ENCODE measurements around the gene ATP6V1F. TPM values are rescaled to one million over a fixed set of nuclear protein-coding genes. Genes with fewer than 3 reads are reported as not detected.

ATP6V1F gene
- total RNA-seq, 2 donors from 2014 or later = 122 to 157 TPM

DNA sequence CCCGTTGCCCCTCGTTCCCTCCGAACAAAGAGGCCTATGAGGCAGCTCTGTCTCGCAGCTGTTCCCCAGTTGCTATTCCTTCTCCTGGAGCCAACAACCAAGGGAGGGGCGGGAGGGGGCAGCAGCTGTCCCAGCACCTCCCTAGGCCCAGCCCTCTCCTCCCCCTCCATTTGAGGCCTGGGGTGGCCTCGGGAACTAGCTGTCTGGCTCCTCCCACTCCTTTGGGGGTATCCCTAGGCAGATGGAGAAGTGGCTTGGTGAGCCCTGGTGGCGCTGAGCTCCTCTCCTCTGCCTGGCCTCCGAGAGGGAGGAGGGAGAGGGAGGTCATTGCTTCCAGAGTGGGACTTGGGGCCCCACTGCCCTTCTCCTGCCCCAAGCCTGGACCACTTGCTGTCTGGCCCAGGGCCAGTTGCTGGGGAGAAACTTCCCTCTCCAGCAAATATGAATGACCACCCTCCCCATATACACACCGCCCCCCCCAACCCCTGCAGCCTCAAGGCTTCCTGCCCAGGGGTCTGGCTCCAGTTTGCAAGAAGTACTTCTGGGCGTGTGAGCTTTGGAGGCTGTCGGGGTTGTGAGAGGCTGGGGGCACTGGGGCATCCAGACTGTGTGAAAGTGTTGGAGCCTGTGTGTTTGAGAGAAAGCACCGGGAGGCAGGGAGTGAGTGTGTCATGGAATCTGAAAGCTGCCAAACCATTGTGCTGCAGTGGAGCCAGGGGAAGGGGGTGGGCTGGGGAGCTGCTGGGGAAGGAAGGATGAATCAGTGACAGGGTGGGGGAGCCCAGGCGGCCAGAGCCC, 29.3 kb upstream of the ATP6V1F start:
- peaks cover 7% of the 10 kb centered on the region for H3K4me1 ChIP-seq (ENCODE audit: control insufficient read depth, insufficient read depth, low read length)
- no peak overlapping the region for H3K9ac ChIP-seq (ENCODE audit: extremely low read depth, low read length, poor library complexity, severe bottlenecking)
- Mint-ChIP-seq H3K4me3 (peak overlapping the region; percentile 63), H3K36me3 (ENCODE audit: low read depth) (no peaks in the 10 kb centered on the region), H3K27ac (no peak overlapping the region), H3K4me1 (peaks cover 17% of the 10 kb centered on the region), H3K9me3 (no peaks in the 10 kb centered on the region), H3K27me3 (ENCODE audit: insufficient read depth) (peaks cover 34% of the 10 kb centered on the region)
- peak; percentile 79 for DNase-seq
- H3K4me3 ChIP-seq (ENCODE audit: low read length) = peak overlapping the region; percentile 73
- peaks cover 15% of the 10 kb centered on the region for H3K36me3 ChIP-seq (ENCODE audit: control insufficient read depth, insufficient read depth, low read length)
- WGBS, 2 experiments (ENCODE audit: insufficient coverage in 1 of 2, insufficient read length in 1 of 2) = 26 to 28% methylated on average over 5 to 13 of the region's 13 CpGs
- peaks cover 11% of the 10 kb centered on the region for H3K27me3 ChIP-seq (ENCODE audit: control insufficient read depth, insufficient read depth, low read length, poor library complexity, severe bottlenecking)
- no peaks in the 10 kb centered on the region for H3K9me3 ChIP-seq (ENCODE audit: control insufficient read depth, low read length)
- TF ChIP-seq, protein P1, sequence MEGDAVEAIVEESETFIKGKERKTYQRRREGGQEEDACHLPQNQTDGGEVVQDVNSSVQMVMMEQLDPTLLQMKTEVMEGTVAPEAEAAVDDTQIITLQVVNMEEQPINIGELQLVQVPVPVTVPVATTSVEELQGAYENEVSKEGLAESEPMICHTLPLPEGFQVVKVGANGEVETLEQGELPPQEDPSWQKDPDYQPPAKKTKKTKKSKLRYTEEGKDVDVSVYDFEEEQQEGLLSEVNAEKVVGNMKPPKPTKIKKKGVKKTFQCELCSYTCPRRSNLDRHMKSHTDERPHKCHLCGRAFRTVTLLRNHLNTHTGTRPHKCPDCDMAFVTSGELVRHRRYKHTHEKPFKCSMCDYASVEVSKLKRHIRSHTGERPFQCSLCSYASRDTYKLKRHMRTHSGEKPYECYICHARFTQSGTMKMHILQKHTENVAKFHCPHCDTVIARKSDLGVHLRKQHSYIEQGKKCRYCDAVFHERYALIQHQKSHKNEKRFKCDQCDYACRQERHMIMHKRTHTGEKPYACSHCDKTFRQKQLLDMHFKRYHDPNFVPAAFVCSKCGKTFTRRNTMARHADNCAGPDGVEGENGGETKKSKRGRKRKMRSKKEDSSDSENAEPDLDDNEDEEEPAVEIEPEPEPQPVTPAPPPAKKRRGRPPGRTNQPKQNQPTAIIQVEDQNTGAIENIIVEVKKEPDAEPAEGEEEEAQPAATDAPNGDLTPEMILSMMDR (conservative IDR thresholded peaks at IDR 0.05) = no peak
- peak overlapping the region; percentile 99 for H3K27ac ChIP-seq (ENCODE audit: low read depth, low read length)

DNA sequence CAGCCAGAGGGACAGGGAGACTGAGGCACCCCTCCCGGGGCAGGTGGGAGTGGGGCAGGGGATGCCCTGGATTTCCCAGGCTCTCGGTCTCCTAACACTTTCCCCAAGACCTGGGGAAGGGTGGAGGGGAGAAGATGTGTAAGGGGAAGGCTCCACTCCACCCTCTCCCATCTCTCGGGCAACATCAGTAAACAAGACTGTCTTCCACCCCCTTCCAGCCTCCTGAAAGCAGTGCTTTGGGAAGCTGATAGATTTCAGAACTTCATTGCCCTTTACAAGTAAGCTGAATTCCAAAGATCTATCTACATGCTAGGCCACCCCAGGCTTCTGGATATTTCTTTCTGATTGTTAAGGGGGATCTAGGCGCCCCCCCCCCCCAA, 28.7 kb upstream of the ATP6V1F start:
- Mint-ChIP-seq H3K36me3 (ENCODE audit: low read depth) (no peaks in the 10 kb centered on the region), H3K27me3 (ENCODE audit: insufficient read depth) (peaks cover 29% of the 10 kb centered on the region), H3K4me1 (peaks cover 16% of the 10 kb centered on the region), H3K9me3 (no peaks in the 10 kb centered on the region), H3K4me3 (no peak overlapping the region), H3K27ac (no peak overlapping the region)
- peaks cover 15% of the 10 kb centered on the region for H3K36me3 ChIP-seq (ENCODE audit: control insufficient read depth, insufficient read depth, low read length)
- peaks cover 7% of the 10 kb centered on the region for H3K4me1 ChIP-seq (ENCODE audit: control insufficient read depth, insufficient read depth, low read length)
- no peaks in the 10 kb centered on the region for H3K9me3 ChIP-seq (ENCODE audit: control insufficient read depth, low read length)
- H3K27me3 ChIP-seq (ENCODE audit: control insufficient read depth, insufficient read depth, low read length, poor library complexity, severe bottlenecking) = peaks cover 11% of the 10 kb centered on the region
- 36% methylated on average over 2 of the region's 4 CpGs; no CpG with 5 or more reads in 1 of the 2 experiments for WGBS, 2 experiments (ENCODE audit: insufficient coverage in 1 of 2, insufficient read length in 1 of 2)
- H3K4me3 ChIP-seq (ENCODE audit: low read length) = no peak overlapping the region
- H3K9ac ChIP-seq (ENCODE audit: extremely low read depth, low read length, poor library complexity, severe bottlenecking) = no peak overlapping the region
- TF ChIP-seq, protein P1 (conservative IDR thresholded peaks at IDR 0.05) = no peak
- H3K27ac ChIP-seq (ENCODE audit: low read depth, low read length) = peak overlapping the region; percentile 99
- no peak for DNase-seq

DNA sequence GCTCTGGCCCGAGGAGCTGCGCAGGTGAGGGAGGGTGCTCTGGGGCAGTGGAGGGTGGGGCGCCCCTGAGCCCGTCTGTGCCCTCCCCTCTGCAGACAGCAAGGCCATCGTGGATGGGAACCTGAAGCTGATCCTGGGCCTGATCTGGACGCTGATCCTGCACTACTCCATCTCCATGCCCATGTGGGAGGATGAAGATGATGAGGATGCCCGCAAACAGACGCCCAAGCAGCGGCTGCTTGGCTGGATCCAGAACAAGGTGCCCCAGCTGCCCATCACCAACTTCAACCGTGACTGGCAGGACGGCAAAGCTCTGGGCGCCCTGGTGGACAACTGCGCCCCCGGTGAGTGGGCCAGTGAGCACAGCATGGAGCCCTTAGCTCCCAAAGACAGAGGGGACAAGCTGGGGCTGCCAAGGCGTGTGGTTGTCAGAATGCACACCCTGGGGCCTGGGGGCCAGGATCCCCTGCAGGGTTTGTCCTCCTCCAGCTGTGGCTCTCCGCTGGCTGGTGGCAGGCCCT, 27.4 kb upstream of the ATP6V1F start:
- no peak overlapping the region for H3K27ac ChIP-seq (ENCODE audit: low read depth, low read length)
- peaks cover 15% of the 10 kb centered on the region for H3K36me3 ChIP-seq (ENCODE audit: control insufficient read depth, insufficient read depth, low read length)
- WGBS, 2 experiments (ENCODE audit: insufficient coverage in 1 of 2, insufficient read length in 1 of 2) = 88 to 91% methylated on average over 9 to 16 of the region's 16 CpGs

More for the DNA sequence above, 27.4 kb upstream of the ATP6V1F start:
- H3K4me3 ChIP-seq (ENCODE audit: low read length) = no peak overlapping the region
- no peak for DNase-seq
- H3K27me3 Mint-ChIP-seq (ENCODE audit: insufficient read depth) = peaks cover 18% of the 10 kb centered on the region
- no peaks in the 10 kb centered on the region for H3K36me3 Mint-ChIP-seq (ENCODE audit: low read depth)
- H3K4me3 Mint-ChIP-seq = no peak overlapping the region
- H3K4me1 Mint-ChIP-seq = peaks cover 14% of the 10 kb centered on the region
- no peak overlapping the region for H3K9ac ChIP-seq (ENCODE audit: extremely low read depth, low read length, poor library complexity, severe bottlenecking)
- H3K27ac Mint-ChIP-seq = no peak overlapping the region
- H3K4me1 ChIP-seq (ENCODE audit: control insufficient read depth, insufficient read depth, low read length) = peaks cover 7% of the 10 kb centered on the region
- TF ChIP-seq, protein P1 (conservative IDR thresholded peaks at IDR 0.05) = no peak
- no peaks in the 10 kb centered on the region for H3K9me3 ChIP-seq (ENCODE audit: control insufficient read depth, low read length)
- H3K9me3 Mint-ChIP-seq = no peaks in the 10 kb centered on the region
- peaks cover 11% of the 10 kb centered on the region for H3K27me3 ChIP-seq (ENCODE audit: control insufficient read depth, insufficient read depth, low read length, poor library complexity, severe bottlenecking)
